SK-N-MC (cell line): Measurements from ENCODE around the gene ATG5.

ENCODE experiments used
- EZH2 ChIP-seq: fragments of 200-600 bp; sonication (generic); IDR thresholded peaks from one replicate; pipeline ENCODE4 v1.6.1; 2017; ENCODE audit warnings: antibody characterized with exemption
- FOXP2 ChIP-seq: optimal IDR thresholded peaks from 2 replicates; pipeline ENCODE3; 2011; ENCODE audit warnings: mild to moderate bottlenecking, moderate library complexity; ENCODE audit not compliant: insufficient read depth; ENCODE audit errors: extremely low read length, control extremely low read depth
- POLR2AphosphoS5 ChIP-seq: IDR thresholded peaks from 2 replicates; pipeline ENCODE4 v1.6.1; 2012; ENCODE audit warnings: mild to moderate bottlenecking, low read depth, low read length, borderline replicate concordance

- TF ChIP-seq POLR2AphosphoS5 (no peak), EZH2 (no peak), FOXP2 (no peak)
Measured at GRCh38 chr6:106359959-106360409, 34.4 kb upstream of the ATG5 start.
